Fibroblast of mammary gland (primary cell): Measurements from ENCODE around the gene SMC5.
A peak's percentile ranks its signal among the peaks of the same experiment; 100 is the strongest.

Experiments
- DNase-seq: peaks from one replicate; pipeline ENCODE4 v3.0.0-alpha.2; 2010; ENCODE audit warnings: low read depth
- H3K4me3 ChIP-seq: 2 replicates; pipeline ENCODE4 v1.5.1; 2011; ENCODE audit warnings: low read depth, mild to moderate bottlenecking, low read length, moderate library complexity; ENCODE audit not compliant: control insufficient read depth
- TF ChIP-seq, protein P1 (sequence below): conservative IDR thresholded peaks from 2 replicates; pipeline ENCODE4 v1.5.1; 2011; ENCODE audit warnings: low read depth, low read length, inconsistent platforms; ENCODE audit not compliant: control insufficient read depth, insufficient read depth

The SMC5 gene

DNA sequence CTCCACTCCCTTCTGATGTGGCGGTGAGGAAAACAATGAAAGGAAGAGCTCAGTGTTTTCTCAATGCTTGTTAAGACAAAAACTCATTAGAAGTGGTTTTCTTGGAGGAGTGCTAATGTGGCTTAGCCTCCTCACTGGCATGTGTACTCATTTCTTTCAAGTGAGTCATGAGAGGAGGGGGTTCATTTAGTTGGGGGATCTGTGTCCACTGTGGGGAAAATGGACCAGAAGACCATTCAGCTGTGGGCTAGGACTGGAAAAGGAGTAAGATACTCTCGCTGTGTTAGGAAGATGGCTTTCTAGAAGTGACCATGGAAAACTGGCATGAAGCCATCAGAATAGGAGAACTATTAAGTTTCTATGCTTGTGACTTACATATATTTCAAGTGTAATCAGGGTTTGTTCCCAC, 132.2 kb downstream of the SMC5 start:
- TF ChIP-seq, protein P1, sequence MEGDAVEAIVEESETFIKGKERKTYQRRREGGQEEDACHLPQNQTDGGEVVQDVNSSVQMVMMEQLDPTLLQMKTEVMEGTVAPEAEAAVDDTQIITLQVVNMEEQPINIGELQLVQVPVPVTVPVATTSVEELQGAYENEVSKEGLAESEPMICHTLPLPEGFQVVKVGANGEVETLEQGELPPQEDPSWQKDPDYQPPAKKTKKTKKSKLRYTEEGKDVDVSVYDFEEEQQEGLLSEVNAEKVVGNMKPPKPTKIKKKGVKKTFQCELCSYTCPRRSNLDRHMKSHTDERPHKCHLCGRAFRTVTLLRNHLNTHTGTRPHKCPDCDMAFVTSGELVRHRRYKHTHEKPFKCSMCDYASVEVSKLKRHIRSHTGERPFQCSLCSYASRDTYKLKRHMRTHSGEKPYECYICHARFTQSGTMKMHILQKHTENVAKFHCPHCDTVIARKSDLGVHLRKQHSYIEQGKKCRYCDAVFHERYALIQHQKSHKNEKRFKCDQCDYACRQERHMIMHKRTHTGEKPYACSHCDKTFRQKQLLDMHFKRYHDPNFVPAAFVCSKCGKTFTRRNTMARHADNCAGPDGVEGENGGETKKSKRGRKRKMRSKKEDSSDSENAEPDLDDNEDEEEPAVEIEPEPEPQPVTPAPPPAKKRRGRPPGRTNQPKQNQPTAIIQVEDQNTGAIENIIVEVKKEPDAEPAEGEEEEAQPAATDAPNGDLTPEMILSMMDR, result no peak
- H3K4me3 ChIP-seq, result no peak overlapping the region
- peak; percentile 57 for DNase-seq

DNA sequence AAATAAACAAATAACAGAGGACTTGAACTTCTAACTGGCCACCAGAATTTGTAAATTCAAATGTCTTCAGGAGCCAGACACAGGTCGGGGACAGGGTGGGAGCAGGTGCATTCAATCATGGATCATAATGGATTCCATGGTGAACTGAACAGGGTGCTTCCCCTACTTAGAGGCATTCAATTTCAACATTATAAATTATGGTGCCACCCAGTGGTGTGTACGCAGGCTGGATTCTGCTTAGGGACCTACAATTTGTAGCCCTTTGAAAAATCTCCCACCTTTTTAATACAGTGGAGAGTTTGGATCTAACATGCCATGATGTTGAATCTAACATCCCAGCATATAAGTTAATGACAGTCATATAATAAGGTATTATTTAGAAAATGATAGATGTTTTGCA, 133.4 kb downstream of the SMC5 start:
- H3K4me3 ChIP-seq, result no peak overlapping the region
- no peak for DNase-seq
- TF ChIP-seq, protein P1, result peak; percentile 33

DNA sequence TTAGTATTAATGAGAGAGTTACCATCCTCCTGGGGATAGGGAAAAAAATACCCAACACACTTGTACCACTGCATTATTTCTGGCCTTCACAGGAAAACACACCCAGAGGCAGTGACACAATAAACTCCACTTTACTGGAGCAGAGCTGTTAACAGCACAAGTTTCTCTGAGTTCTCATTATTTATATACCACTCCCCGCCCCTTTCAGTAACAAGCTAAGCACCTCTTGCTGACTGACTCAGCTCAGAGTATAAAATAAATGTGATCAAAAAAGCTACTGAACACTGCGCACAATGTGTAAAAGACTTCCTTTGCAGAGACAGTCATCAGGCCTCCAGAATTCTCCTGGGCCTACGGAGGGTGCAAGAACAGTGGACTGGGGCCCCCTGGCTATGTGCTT, 134.1 kb downstream of the SMC5 start:
- TF ChIP-seq, protein P1, result no peak
- no peak for DNase-seq
- no peak overlapping the region for H3K4me3 ChIP-seq

DNA sequence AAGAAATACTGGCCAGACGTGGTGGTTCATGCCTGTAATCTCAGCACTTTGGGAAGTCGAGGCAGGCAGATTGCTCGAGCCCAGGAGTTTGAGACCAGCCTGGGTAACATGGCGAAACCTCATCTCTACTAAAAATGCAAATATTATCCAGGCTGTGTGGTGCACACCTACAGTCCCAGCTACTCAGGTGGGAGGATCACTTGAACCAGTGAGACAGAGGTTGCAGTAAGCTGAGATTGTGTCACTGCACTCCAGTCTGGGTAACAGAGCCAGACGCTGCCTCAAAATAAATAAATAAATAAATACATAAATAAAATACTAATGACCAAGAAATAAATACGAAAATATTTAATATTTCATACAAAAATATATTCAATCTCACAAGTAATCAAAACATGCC, 136.9 kb downstream of the SMC5 start:
- DNase-seq, result no peak
- TF ChIP-seq, protein P1, result no peak
- H3K4me3 ChIP-seq, result no peak overlapping the region

DNA sequence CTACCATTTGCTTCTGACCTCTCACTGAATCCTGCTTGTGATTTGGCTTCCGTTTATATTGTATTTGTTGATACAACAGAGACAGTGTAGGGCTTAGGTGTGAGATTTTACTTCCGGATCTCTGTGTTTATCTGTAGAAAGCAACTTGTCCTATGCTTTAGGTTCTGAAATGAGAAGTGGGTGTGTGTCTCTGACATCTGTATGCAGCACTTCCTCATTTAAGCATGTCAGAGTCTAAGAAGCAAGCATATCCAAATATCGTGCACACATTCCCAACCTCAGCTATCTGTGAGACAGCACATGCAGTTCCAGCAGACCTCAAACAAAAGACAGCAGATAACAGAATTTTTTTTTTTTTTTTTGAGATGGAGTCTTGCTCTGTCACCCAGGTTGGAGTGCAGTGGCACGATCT, 139.4 kb downstream of the SMC5 start:
- peak; percentile 40 for DNase-seq
- no peak overlapping the region for H3K4me3 ChIP-seq
- TF ChIP-seq, protein P1, result no peak

DNA sequence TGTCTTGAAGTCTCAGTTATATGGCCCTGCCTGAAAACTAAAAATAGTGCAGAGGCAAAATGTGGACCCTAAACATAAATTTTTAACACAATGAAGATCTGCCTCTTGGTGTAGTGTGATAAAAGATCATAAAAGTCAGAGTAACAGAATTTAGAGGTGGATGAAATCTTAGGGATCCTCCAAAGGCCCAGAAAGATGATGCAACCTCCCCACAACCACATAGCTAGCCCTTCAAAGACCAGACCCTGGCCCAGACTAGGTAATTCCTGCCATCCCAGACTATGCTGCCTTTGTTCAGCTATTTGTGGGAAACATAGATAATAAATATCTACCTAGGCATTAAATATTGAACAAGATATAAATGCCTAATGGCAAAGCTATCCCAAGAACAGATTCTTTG, 140.4 kb downstream of the SMC5 start:
- TF ChIP-seq, protein P1, result no peak
- H3K4me3 ChIP-seq, result no peak overlapping the region
- DNase-seq, result no peak
